GM12874 (cell line): ENCODE measurements around the gene CTRB1.

Source experiments
- TF ChIP-seq, protein P1 (sequence below): IDR thresholded peaks from 2 replicates; pipeline ENCODE4 v1.5.1; 2011; ENCODE audit warnings: low read depth, mild to moderate bottlenecking, control low read depth, low read length, moderate library complexity; ENCODE audit not compliant: insufficient read depth

The CTRB1 gene

DNA sequence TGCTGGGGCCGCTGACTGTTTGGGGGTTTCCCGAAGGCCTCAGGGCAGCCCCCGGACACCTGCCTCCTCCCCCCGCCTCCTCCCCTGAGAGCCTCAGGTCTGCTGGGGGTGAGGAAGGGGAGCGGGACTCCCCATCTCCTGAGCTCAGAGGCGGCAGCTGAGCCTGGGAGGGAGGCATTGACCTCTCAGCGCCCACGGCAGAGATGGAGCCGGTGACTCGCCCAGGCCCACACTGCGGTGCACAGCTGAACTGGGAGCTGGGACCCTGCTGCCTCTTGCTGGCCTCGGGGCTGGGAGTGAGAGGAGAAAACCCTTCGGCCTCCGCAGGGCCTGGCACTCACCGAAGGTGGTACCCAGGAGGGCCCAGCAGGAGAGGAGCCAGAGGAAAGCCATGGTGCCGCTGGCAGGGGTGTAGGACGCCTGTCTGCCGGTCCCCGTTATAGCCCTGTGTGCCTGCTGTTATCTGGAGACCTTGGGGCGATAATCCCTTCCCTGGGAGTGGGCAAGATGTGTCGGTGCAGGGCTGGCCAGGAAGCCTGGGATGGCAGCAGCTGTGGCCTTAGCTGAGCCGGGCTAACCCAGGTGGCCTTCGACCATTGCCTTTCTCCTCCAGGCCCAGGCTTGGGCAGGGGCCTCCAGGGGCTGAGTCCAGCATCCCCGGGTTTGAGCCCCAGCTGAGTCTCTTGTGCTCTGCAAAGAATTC lies 11.9 kb upstream of the CTRB1 start, which contains the start of gene CTRB2:
Gene CTRB2, minus strand, starts transcription at position 413 of the 703 bp plus-strand sequence. Its CDS starts 20 bp downstream, at position 393.
- TF ChIP-seq, protein P1, sequence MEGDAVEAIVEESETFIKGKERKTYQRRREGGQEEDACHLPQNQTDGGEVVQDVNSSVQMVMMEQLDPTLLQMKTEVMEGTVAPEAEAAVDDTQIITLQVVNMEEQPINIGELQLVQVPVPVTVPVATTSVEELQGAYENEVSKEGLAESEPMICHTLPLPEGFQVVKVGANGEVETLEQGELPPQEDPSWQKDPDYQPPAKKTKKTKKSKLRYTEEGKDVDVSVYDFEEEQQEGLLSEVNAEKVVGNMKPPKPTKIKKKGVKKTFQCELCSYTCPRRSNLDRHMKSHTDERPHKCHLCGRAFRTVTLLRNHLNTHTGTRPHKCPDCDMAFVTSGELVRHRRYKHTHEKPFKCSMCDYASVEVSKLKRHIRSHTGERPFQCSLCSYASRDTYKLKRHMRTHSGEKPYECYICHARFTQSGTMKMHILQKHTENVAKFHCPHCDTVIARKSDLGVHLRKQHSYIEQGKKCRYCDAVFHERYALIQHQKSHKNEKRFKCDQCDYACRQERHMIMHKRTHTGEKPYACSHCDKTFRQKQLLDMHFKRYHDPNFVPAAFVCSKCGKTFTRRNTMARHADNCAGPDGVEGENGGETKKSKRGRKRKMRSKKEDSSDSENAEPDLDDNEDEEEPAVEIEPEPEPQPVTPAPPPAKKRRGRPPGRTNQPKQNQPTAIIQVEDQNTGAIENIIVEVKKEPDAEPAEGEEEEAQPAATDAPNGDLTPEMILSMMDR, result no peak

DNA sequence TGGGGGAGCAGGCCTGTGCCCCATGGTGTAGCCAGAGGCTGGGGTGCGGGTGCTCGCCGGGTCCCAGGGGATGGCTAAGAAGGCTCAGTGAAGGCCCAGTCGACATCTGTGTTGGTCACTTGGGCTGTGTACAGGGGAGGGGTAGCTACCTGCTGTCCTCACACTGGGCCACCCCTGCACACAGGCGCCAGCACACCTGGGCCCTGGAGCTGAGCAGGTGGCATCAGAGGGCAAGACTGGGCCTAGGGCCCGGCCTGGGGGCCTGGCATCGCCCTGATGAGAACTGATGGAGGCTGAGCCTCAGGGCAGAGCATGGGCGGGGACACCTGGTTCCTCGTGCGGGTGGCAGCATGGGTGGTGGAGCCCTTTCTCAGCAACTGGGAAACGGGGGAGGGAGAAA lies 11.0 kb upstream of the CTRB1 start:
- TF ChIP-seq, protein P1, result no peak

DNA sequence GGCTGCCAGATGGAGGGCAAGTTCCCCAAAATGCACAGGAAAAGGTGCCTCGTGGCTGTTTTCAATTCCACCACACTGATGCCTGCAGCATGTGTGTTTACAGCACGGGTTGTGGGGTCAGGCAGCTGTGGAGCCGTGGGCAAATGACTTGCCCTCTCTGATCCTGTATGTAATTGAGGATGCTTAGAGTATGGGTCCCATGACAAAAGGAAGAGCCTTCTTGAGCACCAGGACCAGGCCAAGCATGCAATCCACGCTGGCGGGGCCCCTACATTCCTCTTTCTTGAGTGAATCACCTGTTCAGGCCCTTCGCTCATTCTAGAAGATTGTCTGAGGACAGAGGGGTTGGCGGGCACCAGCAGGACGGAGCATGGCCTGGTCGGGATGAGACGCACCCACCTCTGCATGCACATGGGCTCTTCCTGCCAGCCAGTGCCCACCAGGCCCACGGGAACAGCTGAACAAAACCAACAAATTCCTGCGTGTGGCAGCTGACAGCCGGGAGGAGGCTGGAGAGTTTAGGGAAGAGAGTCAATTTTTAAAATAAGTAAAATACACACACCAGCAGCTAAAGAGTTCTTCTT lies 10.5 kb upstream of the CTRB1 start:
- TF ChIP-seq, protein P1, result no peak

DNA sequence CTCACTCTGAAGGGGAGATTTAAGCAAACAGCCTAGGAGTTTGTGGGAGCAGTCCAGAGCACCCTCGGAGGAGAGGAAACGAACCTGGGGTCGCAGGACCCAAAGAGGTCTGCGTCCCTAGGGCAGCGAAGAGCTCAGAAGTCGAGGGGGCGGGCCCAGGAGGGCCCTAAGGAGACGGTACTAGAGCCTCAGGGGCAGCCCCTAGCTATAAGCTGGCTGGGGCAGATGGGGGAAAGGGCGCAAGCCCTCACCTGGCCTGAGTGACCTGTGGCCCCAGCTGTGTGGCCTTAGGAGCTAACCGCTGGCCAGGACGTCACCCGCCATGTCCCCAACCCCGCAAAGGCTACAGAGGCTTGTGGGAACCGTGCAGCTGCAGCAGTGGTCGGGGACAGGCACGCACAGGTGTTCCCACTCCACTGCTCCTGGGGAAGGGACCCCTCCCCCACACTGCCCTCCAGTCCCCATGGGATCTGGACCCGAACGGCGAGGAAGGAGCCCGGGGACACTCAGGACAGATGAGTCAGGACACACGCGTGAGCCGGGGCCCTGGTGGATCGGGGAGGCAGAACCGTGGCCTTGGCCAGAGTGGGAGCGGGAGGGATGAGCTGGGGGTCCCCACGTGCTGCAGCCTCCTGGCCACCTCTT lies 9.8 kb upstream of the CTRB1 start:
- TF ChIP-seq, protein P1, result no peak

DNA sequence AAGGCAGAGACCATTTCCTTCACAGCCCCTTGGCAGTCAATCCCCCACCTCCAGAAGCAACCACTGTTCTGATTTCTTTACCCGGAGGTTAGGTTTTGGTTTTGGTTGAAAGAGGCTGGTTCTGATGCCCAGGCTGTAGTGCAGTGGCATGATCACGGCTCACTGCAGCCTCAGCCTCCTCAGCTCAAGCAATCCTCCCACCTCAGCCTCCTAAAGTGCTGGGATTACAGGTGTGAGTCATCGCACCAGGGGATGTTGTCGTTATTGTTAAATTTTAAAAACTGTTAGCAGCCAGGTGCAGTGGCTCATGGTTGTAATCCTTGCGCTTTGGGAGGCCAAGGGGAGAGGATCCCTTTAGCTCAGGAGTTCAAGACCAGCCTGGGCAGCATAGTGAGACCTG lies 8.8 kb upstream of the CTRB1 start:
- TF ChIP-seq, protein P1, result no peak

DNA sequence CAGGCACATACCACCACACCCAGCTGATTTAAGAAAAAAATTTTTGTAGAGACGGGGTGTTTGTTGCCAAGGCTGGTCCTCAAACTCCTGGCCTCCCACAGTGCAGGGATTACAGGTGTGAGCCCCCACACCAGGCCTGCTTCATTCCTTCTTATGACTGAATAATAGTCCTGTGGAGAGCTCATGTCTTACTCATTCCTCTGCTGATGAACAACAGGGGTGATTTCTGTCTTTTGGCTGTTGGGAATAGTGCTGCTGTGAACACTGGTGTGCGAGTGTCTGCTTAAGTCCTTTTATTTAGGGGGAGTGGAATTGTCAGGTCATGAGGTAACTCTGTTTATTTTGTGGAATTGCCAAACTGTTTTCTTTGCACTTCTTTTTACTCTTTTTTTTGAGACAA lies 2.7 kb upstream of the CTRB1 start:
- TF ChIP-seq, protein P1, result no peak

DNA sequence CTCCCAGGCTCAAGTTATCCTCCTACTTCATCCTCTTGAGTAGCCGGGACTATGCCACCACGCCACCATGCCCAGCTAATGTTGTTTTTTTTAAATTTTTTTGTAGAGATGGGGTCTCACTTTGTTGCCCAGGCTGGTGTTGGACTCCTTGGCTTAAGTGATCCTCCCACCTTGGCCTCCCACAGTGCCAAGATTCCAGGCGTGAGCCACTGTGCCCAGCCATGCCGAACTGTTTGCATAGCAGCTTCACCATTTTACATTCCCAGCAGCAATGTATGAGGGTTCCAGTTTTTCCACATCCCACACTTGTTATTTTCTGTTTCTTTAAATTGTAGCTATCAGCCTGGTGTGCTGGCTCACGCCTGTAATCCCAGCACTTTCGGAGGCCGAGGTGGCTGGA lies 2.2 kb upstream of the CTRB1 start:
- TF ChIP-seq, protein P1, result no peak
